ENCODE results near the gene CDK5RAP1. TPM values are rescaled to one million over a fixed set of nuclear protein-coding genes. Genes with fewer than 3 reads are reported as not detected.

The CDK5RAP1 gene
- total and polyA plus RNA-seq, 9 of the 15 experiments (the other 6 are each of a cell fraction or from before 2014, with no cell fraction given) = 41.6 to 127 (median 58.3) TPM

- CTCF ChIA-PET (ENCODE audit: low intra/inter-chr PET ratio) = no interaction called here
- H3K9ac ChIP-seq (ENCODE audit: insufficient read depth in 1 of 2, low read depth in 2 of 2, low read length in 2 of 2) = peak overlapping the region in 1 of 2 experiments; percentile 13; a peak in 1 of 4 replicates
- 1% methylated on average over 5 of the region's 5 CpGs for WGBS (ENCODE audit: insufficient coverage, low coverage, missing lambda C conversion rate)
- TF ChIP-seq TFE3 (CRISPR knock-in tag; IDR thresholded peaks at IDR 0.05) (no peak), ZNF197 (CRISPR knock-in tag; IDR thresholded peaks at IDR 0.05; ENCODE audit: low read depth) (no peak), CBX3 (IDR thresholded peaks at IDR 0.05; ENCODE audit: borderline replicate concordance in 1 of 2, low read length in 2 of 2) (no peak), HMGN3 (IDR thresholded peaks at IDR 0.05; ENCODE audit: borderline replicate concordance, extremely low read depth, insufficient read length, low read depth, low read length) (no peak), ZNF239 (CRISPR knock-in tag; IDR thresholded peaks at IDR 0.05) (no peak), IRF9 (tag; IDR thresholded peaks at IDR 0.05) (no peak), ZNF764 (CRISPR knock-in tag; IDR thresholded peaks at IDR 0.05; ENCODE audit: low read depth) (no peak), SMC3 (conservative IDR thresholded peaks at IDR 0.05; ENCODE audit: insufficient read depth, low read depth, low read length) (no peak), ZNF639 (CRISPR knock-in tag; conservative IDR thresholded peaks at IDR 0.05 in 1 of 2, IDR thresholded peaks at IDR 0.05 in 1 of 2) (no peak), HNRNPK (IDR thresholded peaks at IDR 0.05; ENCODE audit: low read depth, low read length, poor library complexity, severe bottlenecking) (no peak), SNRNP70 (optimal IDR thresholded peaks at IDR 0.05; ENCODE audit: low read depth, low read length) (no peak), HNRNPL (IDR thresholded peaks at IDR 0.05; ENCODE audit: low read depth, low read length) (no peak), HOMEZ (CRISPR knock-in tag; IDR thresholded peaks at IDR 0.05) (no peak)
These were observed 83.3 kb downstream of the CDK5RAP1 start for GRCh38 chr20:33318096-33318429.

More at GRCh38 chr20:33318096-33318429, 83.3 kb downstream of the CDK5RAP1 start:
- H3K4me2 ChIP-seq (ENCODE audit: insufficient read depth, low read length) = no peak overlapping the region
- BruUV-seq (replicated peaks) = no TSS peak
- no peaks in the 10 kb centered on the region for H3K9me3 ChIP-seq (replicated peaks; ENCODE audit: control insufficient read depth, insufficient read depth, low read depth, low read length)
- ATAC-seq = peak; percentile 26; the same call in 1 of the 3 replicates
- FAIRE-seq = no peak
- H3K27me3 ChIP-seq (ENCODE audit: control insufficient read depth in 2 of 2, insufficient read depth in 2 of 2, low read length in 2 of 2) = peaks cover 51 to 82% of the 10 kb centered on the region in 2 experiments
- no peak overlapping the region for H3K27ac ChIP-seq (ENCODE audit: extremely low read depth, low read depth, low read length)
- intact Hi-C loops (cut with micrococcal nuclease) = no loop called here
- in situ Hi-C loops (cut with MboI) = no loop called here
- DNase-seq (ENCODE audit: extremely low read depth in 1 of 4, low spot score in 3 of 4) = no peak
- no peak overlapping the region for H2AFZ ChIP-seq (ENCODE audit: low read depth, low read length)
- no peaks in the 10 kb centered on the region for H3K36me3 ChIP-seq (ENCODE audit: control insufficient read depth, insufficient read depth, low read length)
- H3K9me1 ChIP-seq (ENCODE audit: control insufficient read depth, insufficient read depth, low read length) = no peaks in the 10 kb centered on the region
- POLR2A ChIA-PET = no interaction called here
- no peak overlapping the region for H3K4me3 ChIP-seq
- H4K20me1 ChIP-seq (replicated peaks; ENCODE audit: control insufficient read depth, insufficient read depth, low read length) = peaks cover 8% of the 10 kb centered on the region; the same call in 1 of the 2 replicates
- H3K4me1 ChIP-seq (replicated peaks in 1 of 2; ENCODE audit: control insufficient read depth in 2 of 2, insufficient read depth in 2 of 2, low read length in 2 of 2) = no peaks in the 10 kb centered on the region
- H3K79me2 ChIP-seq (ENCODE audit: control insufficient read depth, insufficient read depth, low read length) = no peaks in the 10 kb centered on the region
